Karpas-422 (cell line): ENCODE measurements around the gene EHBP1. TPM values are rescaled to one million over a fixed set of nuclear protein-coding genes. Genes with fewer than 3 reads are reported as not detected.

ENCODE experiments used
- DNase-seq: peaks from one replicate; pipeline ENCODE4 v3.0.0-alpha.2; 2015
- H2AFZ ChIP-seq: fragments of 200-600 bp; sonication (generic); 2 replicates; pipeline ENCODE4 v1.6.1; 2014; ENCODE audit warnings: antibody characterized with exemption, low read length, mixed read lengths
- H3K27ac ChIP-seq: fragments of 200-600 bp; sonication (generic); 2 replicates; pipeline ENCODE4 v1.5.1; 2014; ENCODE audit warnings: mild to moderate bottlenecking, low read length, moderate library complexity
- H3K27me3 ChIP-seq: fragments of 200-600 bp; sonication (generic); 2 replicates; pipeline ENCODE4 v1.6.1; 2014; ENCODE audit warnings: low read length, mixed read lengths
- H3K36me3 ChIP-seq: fragments of 200-600 bp; sonication (generic); 2 replicates; pipeline ENCODE4 v1.6.1; 2014; ENCODE audit warnings: low read length, mixed read lengths; ENCODE audit not compliant: insufficient read depth
- H3K4me1 ChIP-seq: fragments of 200-600 bp; sonication (generic); 2 replicates; pipeline ENCODE4 v1.6.1; 2014; ENCODE audit warnings: mild to moderate bottlenecking, low read length, mixed read lengths
- H3K4me2 ChIP-seq: fragments of 200-600 bp; sonication (generic); 2 replicates; pipeline ENCODE4 v1.6.1; 2014; ENCODE audit warnings: low read length, low read depth, mild to moderate bottlenecking; ENCODE audit not compliant: poor library complexity, severe bottlenecking
- H3K4me3 ChIP-seq: fragments of 200-600 bp; sonication (generic); 2 replicates; pipeline ENCODE4 v1.5.1; 2014; ENCODE audit warnings: mild to moderate bottlenecking, antibody characterized with exemption, low read length, mixed read lengths
- H3K79me2 ChIP-seq: fragments of 200-600 bp; sonication (generic); 2 replicates; pipeline ENCODE4 v1.6.1; 2014; ENCODE audit warnings: mild to moderate bottlenecking, low read length, mixed read lengths
- H3K9ac ChIP-seq: fragments of 200-600 bp; sonication (generic); 2 replicates; pipeline ENCODE4 v1.6.0; 2014; ENCODE audit warnings: low read length
- H3K9me2 ChIP-seq: fragments of 200-600 bp; sonication (generic), shearing (Covaris generic); replicated peaks from 2 replicates; pipeline ENCODE4 v1.6.0; 2014; ENCODE audit warnings: mild to moderate bottlenecking, low read length, moderate library complexity; ENCODE audit not compliant: insufficient read depth
- H3K9me3 ChIP-seq: fragments of 300-700, 200-600 bp; sonication (generic); 2 replicates; pipeline ENCODE4 v1.6.1; 2014; ENCODE audit warnings: low read length, mixed read lengths
- H4K20me1 ChIP-seq: fragments of 200-600 bp; sonication (generic); 2 replicates; pipeline ENCODE4 v1.6.1; 2014; ENCODE audit warnings: mild to moderate bottlenecking, antibody characterized with exemption, low read length, low read depth; ENCODE audit not compliant: insufficient read depth
- total RNA-seq: library from RNA; depleted of rRNA; stranded (reverse); fragments of >200 nt; shearing (Covaris generic); gene quantifications from 2 replicates; pipeline ENCODE4 v1.2.3, GENCODE V29; 2014; ENCODE audit warnings: low replicate concordance

The EHBP1 gene
- total RNA-seq, 1 experiment from 2014 or later = 32.2 TPM

- peaks cover 6% of the 10 kb centered on the region for H3K4me1 ChIP-seq
- H2AFZ ChIP-seq = no peak overlapping the region
- no peak overlapping the region for H3K4me3 ChIP-seq
Measured at GRCh38 chr2:63059793-63060471, 354.4 kb downstream of the EHBP1 start.

GRCh38 chr2:63060472-63060991 is 355.0 kb downstream of the EHBP1 start:
- Histone ChIP-seq H3K4me1 (peaks cover 6% of the 10 kb centered on the region), H3K9me2 (no peaks in the 10 kb centered on the region), H3K27ac (no peak overlapping the region), H3K27me3 (no peaks in the 10 kb centered on the region), H3K36me3 (0 out of 2 replicates have a peak, but pooled peaks cover 4% of the 10 kb centered on the region), H3K9me3 (no peaks in the 10 kb centered on the region), H3K4me3 (no peak overlapping the region), H4K20me1 (no peaks in the 10 kb centered on the region), H2AFZ (no peak overlapping the region), H3K9ac (no peak overlapping the region), H3K79me2 (no peaks in the 10 kb centered on the region), H3K4me2 (no peak overlapping the region)
- DNase-seq = no peak

More at GRCh38 chr2:63059793-63060471, 354.4 kb downstream of the EHBP1 start:
- no peaks in the 10 kb centered on the region for H4K20me1 ChIP-seq
- no peaks in the 10 kb centered on the region for H3K27me3 ChIP-seq
- H3K36me3 ChIP-seq = 0 out of 2 replicates have a peak, but pooled peaks cover 4% of the 10 kb centered on the region
- H3K9ac ChIP-seq = no peak overlapping the region
- no peak overlapping the region for H3K4me2 ChIP-seq
- no peak overlapping the region for H3K27ac ChIP-seq
- no peaks in the 10 kb centered on the region for H3K9me3 ChIP-seq
- DNase-seq = no peak
- no peaks in the 10 kb centered on the region for H3K9me2 ChIP-seq
- no peaks in the 10 kb centered on the region for H3K79me2 ChIP-seq

GRCh38 chr2:63064197-63064596 is 358.7 kb downstream of the EHBP1 start:
- no peak overlapping the region for H3K9ac ChIP-seq
- no peaks in the 10 kb centered on the region for H3K27me3 ChIP-seq
- H3K79me2 ChIP-seq = no peaks in the 10 kb centered on the region
- no peak overlapping the region for H3K4me3 ChIP-seq
- H3K9me3 ChIP-seq = no peaks in the 10 kb centered on the region
- no peak overlapping the region for H2AFZ ChIP-seq
- DNase-seq = no peak
- H3K36me3 ChIP-seq = no peaks in the 10 kb centered on the region
- H3K4me2 ChIP-seq = no peak overlapping the region
- no peaks in the 10 kb centered on the region for H4K20me1 ChIP-seq
- H3K4me1 ChIP-seq = no peaks in the 10 kb centered on the region
- H3K9me2 ChIP-seq = no peaks in the 10 kb centered on the region
- no peak overlapping the region for H3K27ac ChIP-seq

- H3K9ac ChIP-seq = no peak overlapping the region
- no peaks in the 10 kb centered on the region for H3K4me1 ChIP-seq
- no peak overlapping the region for H3K27ac ChIP-seq
- no peak overlapping the region for H3K4me3 ChIP-seq
- no peak for DNase-seq
- H3K27me3 ChIP-seq = no peaks in the 10 kb centered on the region
- no peaks in the 10 kb centered on the region for H3K9me2 ChIP-seq
- H3K9me3 ChIP-seq = no peaks in the 10 kb centered on the region
- no peaks in the 10 kb centered on the region for H4K20me1 ChIP-seq
- no peak overlapping the region for H3K4me2 ChIP-seq
- H2AFZ ChIP-seq = no peak overlapping the region
- no peaks in the 10 kb centered on the region for H3K79me2 ChIP-seq
- no peaks in the 10 kb centered on the region for H3K36me3 ChIP-seq
Measured at GRCh38 chr2:63064661-63065060, 359.1 kb downstream of the EHBP1 start.

GRCh38 chr2:63066265-63066664 is 360.8 kb downstream of the EHBP1 start:
- Histone ChIP-seq H3K27ac (no peak overlapping the region), H3K4me3 (no peak overlapping the region), H3K27me3 (no peaks in the 10 kb centered on the region), H3K4me1 (no peaks in the 10 kb centered on the region), H3K4me2 (no peak overlapping the region), H4K20me1 (no peaks in the 10 kb centered on the region), H3K9me3 (no peaks in the 10 kb centered on the region), H3K36me3 (no peaks in the 10 kb centered on the region), H2AFZ (no peak overlapping the region), H3K79me2 (no peaks in the 10 kb centered on the region), H3K9me2 (no peaks in the 10 kb centered on the region), H3K9ac (no peak overlapping the region)
- no peak for DNase-seq

- no peak overlapping the region for H2AFZ ChIP-seq
- no peaks in the 10 kb centered on the region for H3K79me2 ChIP-seq
- no peak overlapping the region for H3K4me3 ChIP-seq
- no peaks in the 10 kb centered on the region for H3K4me1 ChIP-seq
- no peaks in the 10 kb centered on the region for H3K36me3 ChIP-seq
- H3K4me2 ChIP-seq = no peak overlapping the region
- no peak for DNase-seq
- no peaks in the 10 kb centered on the region for H3K9me2 ChIP-seq
- no peaks in the 10 kb centered on the region for H3K27me3 ChIP-seq
- no peak overlapping the region for H3K27ac ChIP-seq
- H3K9me3 ChIP-seq = no peaks in the 10 kb centered on the region
- no peaks in the 10 kb centered on the region for H4K20me1 ChIP-seq
- H3K9ac ChIP-seq = no peak overlapping the region
Measured at GRCh38 chr2:63066838-63067237, 361.3 kb downstream of the EHBP1 start.

GRCh38 chr2:63071664-63072063 is 366.2 kb downstream of the EHBP1 start:
- Histone ChIP-seq H3K36me3 (no peaks in the 10 kb centered on the region), H3K27ac (no peak overlapping the region), H3K4me2 (no peak overlapping the region), H3K9me3 (no peaks in the 10 kb centered on the region), H3K79me2 (no peaks in the 10 kb centered on the region), H3K4me3 (no peak overlapping the region), H3K27me3 (no peaks in the 10 kb centered on the region), H3K4me1 (no peaks in the 10 kb centered on the region), H3K9me2 (no peaks in the 10 kb centered on the region), H2AFZ (no peak overlapping the region), H3K9ac (no peak overlapping the region), H4K20me1 (no peaks in the 10 kb centered on the region)
- DNase-seq = no peak

GRCh38 chr2:63073994-63074393 is 368.5 kb downstream of the EHBP1 start:
- H4K20me1 ChIP-seq = no peaks in the 10 kb centered on the region
- H3K4me2 ChIP-seq = no peak overlapping the region
- no peaks in the 10 kb centered on the region for H3K9me3 ChIP-seq
- H3K79me2 ChIP-seq = no peaks in the 10 kb centered on the region
- H2AFZ ChIP-seq = no peak overlapping the region
- no peak overlapping the region for H3K27ac ChIP-seq
- no peaks in the 10 kb centered on the region for H3K4me1 ChIP-seq
- H3K9ac ChIP-seq = no peak overlapping the region
- DNase-seq = no peak
- H3K4me3 ChIP-seq = no peak overlapping the region
- no peaks in the 10 kb centered on the region for H3K9me2 ChIP-seq
- H3K27me3 ChIP-seq = no peaks in the 10 kb centered on the region
- H3K36me3 ChIP-seq = no peaks in the 10 kb centered on the region
